K562 (cell line): ENCODE measurements around the gene STIL. TPM values are rescaled to one million over a fixed set of nuclear protein-coding genes. Genes with fewer than 3 reads are reported as not detected.

ENCODE experiments used
- CCAR2 ChIP-seq: fragments of 200-400 bp; formaldehyde crosslinking; IDR thresholded peaks from 2 replicates; pipeline ENCODE4 v1.6.1; 2017; ENCODE audit warnings: mild to moderate bottlenecking, low read depth, low read length
- CHD7 ChIP-seq: fragments of 200-600 bp; sonication (generic); IDR thresholded peaks from one replicate; pipeline ENCODE4 v1.6.1; 2012; ENCODE audit warnings: mild to moderate bottlenecking, low read depth, low read length, inconsistent platforms
- EGR1 ChIP-seq: fragments of 450-650 bp; conservative IDR thresholded peaks from 2 replicates; pipeline ENCODE4 v1.6.1; 2017; ENCODE audit warnings: mild to moderate bottlenecking
- FIP1L1 ChIP-seq: fragments of 200-400 bp; formaldehyde crosslinking; IDR thresholded peaks from 2 replicates; pipeline ENCODE4 v1.6.1; 2018; ENCODE audit warnings: mild to moderate bottlenecking, low read depth, low read length; ENCODE audit not compliant: poor library complexity, severe bottlenecking
- HDAC3 ChIP-seq: fragments of 450-650 bp; IDR thresholded peaks from 2 replicates; pipeline ENCODE4 v1.6.1; 2018; ENCODE audit warnings: borderline replicate concordance, mild to moderate bottlenecking, moderate library complexity; ENCODE audit not compliant: partially characterized antibody
- KLF1 ChIP-seq: fragments of 450-650 bp; IDR thresholded peaks from 2 replicates; pipeline ENCODE4 v1.6.1; 2016; ENCODE audit warnings: missing genetic modification characterization, missing compliant biosample characterization
- NCOA2 ChIP-seq, 2 experiments: fragments of 450-650 bp; IDR thresholded peaks; 2 replicates each; pipeline ENCODE4 v1.6.1; 2018; ENCODE audit warnings: mild to moderate bottlenecking in 2 of 2, moderate library complexity in 1 of 2; ENCODE audit not compliant: partially characterized antibody in 2 of 2
- PTBP1 ChIP-seq: fragments of 200-400 bp; formaldehyde crosslinking; IDR thresholded peaks from 2 replicates; pipeline ENCODE4 v1.6.1; 2017; ENCODE audit warnings: low read depth, low read length
- SMC3 ChIP-seq: conservative IDR thresholded peaks from 2 replicates; pipeline ENCODE4 v1.6.1; 2011; ENCODE audit warnings: low read depth, low read length, improper control_type of control experiment; ENCODE audit not compliant: insufficient read depth
- THRB ChIP-seq: fragments of 450-650 bp; formaldehyde crosslinking; conservative IDR thresholded peaks from 2 replicates; pipeline ENCODE4 v1.4.0; 2022; ENCODE audit warnings: mild to moderate bottlenecking, missing genetic modification characterization
- ZNF445 ChIP-seq: fragments of 250-450 bp; sonication (Bioruptor Pico); IDR thresholded peaks from 2 replicates; pipeline ENCODE4 v1.4.0; 2020; ENCODE audit warnings: low read depth, mild to moderate bottlenecking, moderate library complexity
- ZNF77 ChIP-seq: fragments of 250-450 bp; sonication (Bioruptor Pico); IDR thresholded peaks from 2 replicates; pipeline ENCODE4 v1.5.0; 2020
- polyA plus RNA-seq, 8 experiments: library from polyadenylated mRNA; depleted of rRNA in 4 of 8; stranded (reverse) in 5 of 8; unstranded in 3 of 8; fragments of >200 nt; fragmentation: Nextera tagmentation in 2 of 8; fragmentation: Illumina TruSeq in 1 of 8; extraction: Ambion mirVana in 2 of 8; extraction: Trizol in 1 of 8; gene quantifications; 2 replicates each; pipeline versions ENCODE4 v1.2.1 to v1.2.3, GENCODE V29; 2011 to 2014; ENCODE audit warnings: inconsistent platforms in 1 of 8, missing spikeins in 1 of 8
- total RNA-seq, 7 experiments: library from RNA; depleted of rRNA in 6 of 7; stranded (reverse); fragments of >200 nt in 6 of 7; fragmentation: Illumina TruSeq in 2 of 7; extraction: Trizol in 2 of 7; gene quantifications; 2 replicates each; pipeline versions ENCODE4 v1.2.1 to v1.2.3, GENCODE V29; 2011 to 2021; ENCODE audit warnings: low replicate concordance in 1 of 7
- TF ChIP-seq, protein P1 (sequence below): conservative IDR thresholded peaks from 2 replicates; pipeline ENCODE4 v1.6.1; 2011; ENCODE audit warnings: low read depth, mild to moderate bottlenecking, low read length; ENCODE audit not compliant: control insufficient read depth

The STIL gene
- total and polyA plus RNA-seq, 9 of the 15 experiments (the other 6 are each of a cell fraction or from before 2014, with no cell fraction given), result 10.5 to 77.4 (median 39.6) TPM

DNA sequence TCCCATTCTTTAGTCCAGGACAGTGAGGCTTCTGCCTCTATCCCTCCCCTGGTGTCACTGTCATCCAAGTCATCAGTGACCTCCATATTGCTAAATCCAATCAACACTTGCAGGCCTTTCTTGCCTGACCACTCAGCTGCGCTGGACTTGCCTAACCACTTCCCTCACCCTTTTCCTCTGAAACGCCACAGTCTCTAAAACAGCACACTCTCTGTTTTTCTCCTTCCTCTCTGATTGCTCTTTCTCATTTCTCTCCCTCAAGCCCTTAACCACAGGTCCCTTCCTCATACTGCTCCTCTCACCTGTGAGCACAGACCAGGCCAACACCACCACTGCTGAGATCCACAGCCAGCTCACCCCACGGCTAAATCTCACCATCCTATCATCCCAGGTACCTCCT, 99.4 kb downstream of the STIL start (continued):
- no peak for TF ChIP-seq CHD7
- no peak for TF ChIP-seq ZNF77 (CRISPR knock-in tag)
- TF ChIP-seq CCAR2, result no peak
- TF ChIP-seq, protein P1, sequence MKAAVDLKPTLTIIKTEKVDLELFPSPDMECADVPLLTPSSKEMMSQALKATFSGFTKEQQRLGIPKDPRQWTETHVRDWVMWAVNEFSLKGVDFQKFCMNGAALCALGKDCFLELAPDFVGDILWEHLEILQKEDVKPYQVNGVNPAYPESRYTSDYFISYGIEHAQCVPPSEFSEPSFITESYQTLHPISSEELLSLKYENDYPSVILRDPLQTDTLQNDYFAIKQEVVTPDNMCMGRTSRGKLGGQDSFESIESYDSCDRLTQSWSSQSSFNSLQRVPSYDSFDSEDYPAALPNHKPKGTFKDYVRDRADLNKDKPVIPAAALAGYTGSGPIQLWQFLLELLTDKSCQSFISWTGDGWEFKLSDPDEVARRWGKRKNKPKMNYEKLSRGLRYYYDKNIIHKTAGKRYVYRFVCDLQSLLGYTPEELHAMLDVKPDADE, result no peak
- no peak for TF ChIP-seq PTBP1
- no peak for TF ChIP-seq EGR1
- no peak for TF ChIP-seq NCOA2 (IDR thresholded peaks at IDR 0.05; ENCODE audit: partially characterized antibody in 2 of 2)
- no peak for TF ChIP-seq HDAC3
- TF ChIP-seq FIP1L1, result no peak
- no peak for TF ChIP-seq ZNF445
- no peak for TF ChIP-seq SMC3
- TF ChIP-seq KLF1 (tag), result no peak
- TF ChIP-seq THRB (CRISPR knock-in tag), result peak; percentile 70; the same call in 1 of the 2 replicates
